ENCODE results near the gene SND1. TPM values are rescaled to one million over a fixed set of nuclear protein-coding genes. Genes with fewer than 3 reads are reported as not detected.

SND1 gene
- total and polyA plus RNA-seq, 2 donors (not counting 3 experiments of a cell fraction or from before 2014, with no cell fraction given) = 116 to 249 TPM

- DNase-seq (ENCODE audit: low read depth, low spot score) = no peak
- no peak overlapping the region for H3K9ac ChIP-seq (replicated peaks; ENCODE audit: extremely low read depth, insufficient read depth, low read length)
- TF ChIP-seq POLR2A (IDR thresholded peaks at IDR 0.05; ENCODE audit: low read depth, low read length) (no peak), MYC (IDR thresholded peaks at IDR 0.05; ENCODE audit: low read depth, low read length) (no peak), CTCF (IDR thresholded peaks at IDR 0.05; ENCODE audit: extremely low read depth in 1 of 2, insufficient read depth in 1 of 2, low read depth in 1 of 2, low read length in 2 of 2) (no peak), EZH2 (IDR thresholded peaks at IDR 0.05; ENCODE audit: borderline replicate concordance, low read depth, low read length, severe bottlenecking) (no peak), MAX (IDR thresholded peaks at IDR 0.05; ENCODE audit: insufficient read depth, insufficient read length) (no peak), JUN (IDR thresholded peaks at IDR 0.05; ENCODE audit: borderline replicate concordance, insufficient read depth, insufficient read length, low read depth) (no peak), POLR2AphosphoS5 (IDR thresholded peaks at IDR 0.05; ENCODE audit: insufficient read depth, low read depth, low read length) (no peak), GATA2 (IDR thresholded peaks at IDR 0.05; ENCODE audit: insufficient read depth, insufficient read length, low read depth, low read length) (no peak), FOS (IDR thresholded peaks at IDR 0.05; ENCODE audit: borderline replicate concordance, insufficient read depth, low read length) (no peak)
- no peaks in the 10 kb centered on the region for H3K9me1 ChIP-seq (replicated peaks; ENCODE audit: control insufficient read depth, extremely low read depth, insufficient read depth, low read length)
- intact Hi-C loops (cut with micrococcal nuclease) = no loop called here
- no peak overlapping the region for H2AFZ ChIP-seq (ENCODE audit: low read depth, low read length)
- no peak overlapping the region for H3K4me2 ChIP-seq (ENCODE audit: insufficient read depth, low read length)
- ChIA-PET CTCF (interaction anchor here (1.8 kb wide), 1 partner anchor 9 kb away, joined by 4 read pairs; no protein-coding TSS in a partner anchor), POLR2A (no interaction called here)
- no peak for FAIRE-seq
- peaks cover 3% of the 10 kb centered on the region for H4K20me1 ChIP-seq (replicated peaks; ENCODE audit: control insufficient read depth, extremely low read depth, insufficient read depth, low read length)
- peaks cover 31% of the 10 kb centered on the region for H3K4me1 ChIP-seq (ENCODE audit: control insufficient read depth, extremely low read depth, insufficient read depth, low read length)
- peaks cover 0 to 7% of the 10 kb centered on the region in 2 experiments for H3K36me3 ChIP-seq (ENCODE audit: control insufficient read depth in 2 of 2, extremely low read depth in 1 of 2, insufficient read depth in 2 of 2, low read length in 2 of 2)
- no peaks in the 10 kb centered on the region for H3K9me3 ChIP-seq (replicated peaks; ENCODE audit: control insufficient read depth, insufficient read depth, low read length)
- dilution Hi-C loops (cut with MboI; ENCODE audit: extremely low pct_ligation_motif_present, low sequenced_read_pairs) = no loop called here
- no TSS peak for BruUV-seq (replicated peaks)
- no peak overlapping the region for H3K4me3 ChIP-seq (replicated peaks in 1 of 3; ENCODE audit: insufficient read depth in 1 of 3, low read depth in 1 of 3, low read length in 3 of 3)
- H3K79me2 ChIP-seq (ENCODE audit: control insufficient read depth, insufficient read depth, low read length) = peaks cover 95% of the 10 kb centered on the region
- H3K27me3 ChIP-seq (ENCODE audit: control insufficient read depth in 2 of 2, insufficient read depth in 2 of 2, low read length in 2 of 2) = no peaks in the 10 kb centered on the region
- no peak overlapping the region for H3K27ac ChIP-seq (ENCODE audit: insufficient read depth, low read depth, low read length)
Observed at GRCh38 chr7:127682140-127682539, 30.1 kb downstream of the SND1 start.

Measured in endothelial cell of umbilical vein (primary cell).